Keratinocyte (primary cell): ENCODE measurements around the gene HSPG2. TPM values are rescaled to one million over a fixed set of nuclear protein-coding genes. Genes with fewer than 3 reads are reported as not detected.

Experiments
- DNase-seq: peaks from one replicate; pipeline ENCODE4 v3.0.0-alpha.2; 2011; ENCODE audit warnings: low read depth, missing footprints, low spot score
- FAIRE-seq: peaks from 2 replicates; lab custom pipeline; 2011; peaks lifted over from hg19 to GRCh38; lab: Jason Lieb, UNC
- H2AFZ ChIP-seq: 2 replicates; pipeline ENCODE4 v1.6.0; 2012; ENCODE audit warnings: low read length, control low read depth, inconsistent platforms; ENCODE audit not compliant: control insufficient read depth
- H3K27ac ChIP-seq: 2 replicates; pipeline ENCODE4 v1.5.1; 2011; ENCODE audit warnings: low read length; ENCODE audit not compliant: control insufficient read depth, insufficient read depth
- H3K27me3 ChIP-seq: 3 replicates; pipeline ENCODE4 v1.6.0; 2011; ENCODE audit warnings: low read length; ENCODE audit not compliant: control insufficient read depth, insufficient read depth; ENCODE audit errors: extremely low read depth
- H3K36me3 ChIP-seq, 2 experiments: 2 replicates in 1 of 2; 3 replicates in 1 of 2; pipeline ENCODE4 v1.5.1; 2011; ENCODE audit warnings: low read length in 2 of 2, mild to moderate bottlenecking in 1 of 2; ENCODE audit not compliant: control insufficient read depth in 2 of 2, insufficient read depth in 2 of 2; ENCODE audit errors: extremely low read depth in 1 of 2
- H3K4me1 ChIP-seq: 3 replicates; pipeline ENCODE4 v1.5.1; 2011; ENCODE audit warnings: low read length; ENCODE audit not compliant: control insufficient read depth, insufficient read depth; ENCODE audit errors: extremely low read depth
- H3K4me2 ChIP-seq: 3 replicates; pipeline ENCODE4 v1.6.0; 2011; ENCODE audit warnings: low read depth, low read length; ENCODE audit not compliant: control insufficient read depth, insufficient read depth; ENCODE audit errors: extremely low read depth
- H3K4me3 ChIP-seq, 3 experiments: fragments of 200-600 bp in 1 of 3; sonication (generic) in 1 of 3; 2 replicates in 2 of 3; 3 replicates in 1 of 3; pipeline ENCODE4 v1.5.1; 2011 to 2016; ENCODE audit warnings: low read length in 3 of 3, mild to moderate bottlenecking in 3 of 3, control low read depth in 2 of 3, inconsistent platforms in 1 of 3, low read depth in 1 of 3, mixed read lengths in 1 of 3, mixed run types in 1 of 3, moderate library complexity in 1 of 3; ENCODE audit not compliant: control insufficient read depth in 2 of 3, insufficient read depth in 2 of 3; ENCODE audit errors: extremely low read depth in 1 of 3
- H3K79me2 ChIP-seq: 2 replicates; pipeline ENCODE4 v1.6.0; 2012; ENCODE audit warnings: low read length; ENCODE audit not compliant: control insufficient read depth, insufficient read depth
- H3K9ac ChIP-seq: 3 replicates; pipeline ENCODE4 v1.6.0; 2011; ENCODE audit warnings: low read length; ENCODE audit not compliant: control insufficient read depth, insufficient read depth; ENCODE audit errors: extremely low read depth
- H3K9me1 ChIP-seq: 3 replicates; pipeline ENCODE4 v1.6.0; 2011; ENCODE audit warnings: low read length; ENCODE audit not compliant: control insufficient read depth, insufficient read depth; ENCODE audit errors: extremely low read depth
- H3K9me3 ChIP-seq: 2 replicates; pipeline ENCODE4 v1.5.1; 2012; ENCODE audit warnings: low read depth, low read length; ENCODE audit not compliant: control insufficient read depth
- H4K20me1 ChIP-seq: 3 replicates; pipeline ENCODE4 v1.6.0; 2011; ENCODE audit warnings: low read length; ENCODE audit not compliant: control insufficient read depth, insufficient read depth; ENCODE audit errors: extremely low read depth
- CTCF ChIP-seq, 3 experiments: IDR thresholded peaks in 1 of 3; conservative IDR thresholded peaks in 1 of 3; optimal IDR thresholded peaks in 1 of 3; 2 replicates in 2 of 3; 3 replicates in 1 of 3; pipeline versions ENCODE3 to v1.5.1; 2011; ENCODE audit warnings: low read length in 3 of 3, mild to moderate bottlenecking in 3 of 3, moderate library complexity in 2 of 3, control low read depth in 1 of 3, inconsistent platforms in 1 of 3; ENCODE audit not compliant: insufficient read depth in 2 of 3; ENCODE audit errors: extremely low read depth in 1 of 3
- EZH2 ChIP-seq: IDR thresholded peaks from one replicate; pipeline ENCODE4 v1.6.1; 2012; ENCODE audit warnings: inconsistent platforms, mild to moderate bottlenecking, low read length, moderate library complexity
- dilution Hi-C: fragments of 300-500 bp; cut with MboI; formaldehyde crosslinking; loops from one replicate; pipeline ENCODE4 v1.7.0; 2020; ENCODE audit warnings: low sequenced_read_pairs; ENCODE audit not compliant: extremely low pct_ligation_motif_present
- polyA plus RNA-seq, 5 experiments: library from polyadenylated mRNA; depleted of rRNA in 3 of 5; stranded (reverse) in 3 of 5; stranded (forward) in 1 of 5; unstranded in 1 of 5; fragments of >200 nt; gene quantifications; 1 replicate in 1 of 5; 2 replicates in 3 of 5; 3 replicates in 1 of 5; pipeline versions ENCODE4 v1.2.1 to v1.2.3, GENCODE V29; 2011 to 2012; ENCODE audit warnings: missing spikeins in 2 of 5, low read depth in 1 of 5, low replicate concordance in 1 of 5

The HSPG2 gene
- polyA plus RNA-seq, 1 donor (not counting 4 experiments of a cell fraction or from before 2014, with no cell fraction given) = 9.0 TPM

DNA sequence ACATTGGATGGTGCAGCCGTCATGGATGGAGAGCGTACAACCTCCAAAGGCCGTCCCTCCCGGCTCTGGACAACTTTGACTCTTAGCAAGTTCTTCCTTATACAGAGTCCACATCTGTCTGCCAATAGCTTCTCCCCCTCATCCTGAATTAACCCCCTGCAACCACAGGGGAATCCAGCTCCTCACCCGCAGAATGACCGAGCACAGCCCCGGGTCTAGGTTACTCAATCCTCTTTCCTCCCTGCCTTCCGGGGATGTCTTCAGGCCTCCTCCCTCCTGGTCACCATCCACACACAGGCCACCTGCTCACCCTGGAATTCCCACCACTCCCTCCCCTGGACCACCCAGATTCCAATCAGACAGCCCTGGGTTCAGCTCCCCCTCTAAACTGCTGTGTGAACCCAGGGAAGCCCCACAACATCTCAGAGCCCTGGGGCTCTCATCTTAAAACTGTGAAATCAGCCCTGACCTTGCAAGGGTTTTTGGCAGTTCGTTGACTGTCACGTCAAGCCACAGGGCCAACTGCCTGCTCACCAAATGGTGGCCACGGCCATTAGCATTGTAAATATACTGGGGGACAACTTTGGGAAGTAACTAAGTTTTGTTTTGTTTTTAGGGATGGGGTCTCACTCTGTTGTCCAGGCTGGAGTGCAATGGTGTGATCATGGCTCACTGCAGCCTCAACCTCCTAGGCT lies 54.2 kb downstream of the HSPG2 start:
- Histone ChIP-seq H3K79me2 (no peaks in the 10 kb centered on the region), H3K27me3 (no peaks in the 10 kb centered on the region), H3K27ac (no peak overlapping the region), H3K4me3 (no peak overlapping the region), H3K4me2 (no peak overlapping the region), H3K4me1 (no peaks in the 10 kb centered on the region), H3K9me1 (no peaks in the 10 kb centered on the region), H4K20me1 (no peaks in the 10 kb centered on the region), H3K9me3 (no peaks in the 10 kb centered on the region), H3K9ac (no peak overlapping the region), H2AFZ (no peak overlapping the region), H3K36me3 (peaks cover 27 to 58% of the 10 kb centered on the region in 2 experiments)
- DNase-seq (no peak), FAIRE-seq (no peak)
- TF ChIP-seq CTCF (optimal IDR thresholded peaks at IDR 0.05 in 1 of 3, IDR thresholded peaks at IDR 0.05 in 1 of 3, conservative IDR thresholded peaks at IDR 0.05 in 1 of 3; ENCODE audit: extremely low read depth in 1 of 3, insufficient read depth in 2 of 3, low read length in 3 of 3) (no peak), EZH2 (no peak)
- dilution Hi-C loops = no loop called here

DNA sequence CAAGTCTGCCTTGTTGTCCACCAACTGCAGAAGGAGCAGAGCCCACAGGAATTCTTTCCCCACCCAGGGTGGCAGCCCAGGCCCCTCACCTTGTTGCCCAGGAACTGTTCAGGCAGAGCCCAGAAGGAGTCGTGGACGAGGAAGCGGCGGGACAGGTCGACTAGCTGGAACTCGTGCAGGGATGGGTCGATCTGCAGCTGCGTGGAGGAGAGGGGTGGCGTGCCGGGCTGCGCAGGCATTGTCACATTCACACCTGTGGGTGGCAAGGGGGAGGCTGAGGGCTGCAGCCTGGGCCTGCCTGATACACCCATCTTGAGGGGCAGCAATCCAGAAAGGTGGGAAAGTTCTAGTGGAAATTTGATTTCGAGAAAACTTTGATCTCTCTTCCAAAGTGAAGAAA lies 55.9 kb downstream of the HSPG2 start:
- no peaks in the 10 kb centered on the region for H3K79me2 ChIP-seq
- no peaks in the 10 kb centered on the region for H4K20me1 ChIP-seq
- H3K9ac ChIP-seq = no peak overlapping the region
- peaks cover 27 to 60% of the 10 kb centered on the region in 2 experiments for H3K36me3 ChIP-seq
- dilution Hi-C loops = no loop called here
- H2AFZ ChIP-seq = no peak overlapping the region
- FAIRE-seq (no peak), DNase-seq (no peak)
- no peaks in the 10 kb centered on the region for H3K27me3 ChIP-seq
- H3K9me3 ChIP-seq = no peaks in the 10 kb centered on the region
- H3K4me3 ChIP-seq = no peak overlapping the region
- no peak overlapping the region for H3K27ac ChIP-seq
- TF ChIP-seq CTCF (optimal IDR thresholded peaks at IDR 0.05 in 1 of 3, IDR thresholded peaks at IDR 0.05 in 1 of 3, conservative IDR thresholded peaks at IDR 0.05 in 1 of 3; ENCODE audit: extremely low read depth in 1 of 3, insufficient read depth in 2 of 3, low read length in 3 of 3) (no peak), EZH2 (no peak)
- no peaks in the 10 kb centered on the region for H3K4me1 ChIP-seq
- no peak overlapping the region for H3K4me2 ChIP-seq
- H3K9me1 ChIP-seq = no peaks in the 10 kb centered on the region
